CD4-positive, CD25-positive, alpha-beta regulatory T cell (primary cell): ENCODE measurements around the gene ENPP5. TPM values are rescaled to one million over a fixed set of nuclear protein-coding genes. Genes with fewer than 3 reads are reported as not detected.
A peak's percentile ranks its signal among the peaks of the same experiment; 100 is the strongest.
"Not testable (repeated sequence)": the region's sequence is repeated elsewhere in the genome, so short reads cannot be mapped to it uniquely, and the experiment has no call there.

Experiments used
- ATAC-seq, 2 donors: fragments of 150-1000 bp; cut with Tn5 transposase; one replicate each; pipeline ENCODE4 v1.10.0; 2021; ENCODE audit warnings: low read depth in 2 of 2, moderate number of reproducible peaks in 2 of 2, moderate library complexity in 1 of 2
- DNase-seq, 3 donors: peaks; one replicate each; pipeline versions ENCODE4 v3.0.0 to v3.0.0-alpha.2; 2012 to 2022; ENCODE audit warnings: mixed read lengths in 1 of 3
- H3K27ac ChIP-seq: one replicate; pipeline ENCODE4 v1.7.0; 2013; ENCODE audit warnings: mild to moderate bottlenecking, low read length; ENCODE audit not compliant: insufficient read depth, poor library complexity, severe bottlenecking
- H3K27me3 ChIP-seq: one replicate; pipeline ENCODE4 v1.7.0; 2013; ENCODE audit warnings: low read length; ENCODE audit not compliant: control insufficient read depth, insufficient read depth
- H3K36me3 ChIP-seq: one replicate; pipeline ENCODE4 v1.7.0; 2013; ENCODE audit warnings: mild to moderate bottlenecking, low read length, moderate library complexity; ENCODE audit not compliant: control insufficient read depth, insufficient read depth
- H3K4me1 ChIP-seq: 2 replicates; pipeline ENCODE4 v1.7.0; 2013; ENCODE audit warnings: mild to moderate bottlenecking, low read length; ENCODE audit not compliant: insufficient read depth, control insufficient read depth, poor library complexity, severe bottlenecking
- H3K4me3 ChIP-seq: one replicate; pipeline ENCODE4 v1.7.0; 2013; ENCODE audit warnings: low read depth, mild to moderate bottlenecking, low read length, moderate library complexity
- H3K9me3 ChIP-seq, 2 experiments: 1 replicate in 1 of 2; 2 replicates in 1 of 2; pipeline ENCODE4 v1.7.0; 2013; ENCODE audit warnings: low read length in 2 of 2, mild to moderate bottlenecking in 1 of 2, moderate library complexity in 1 of 2; ENCODE audit not compliant: control insufficient read depth in 2 of 2
- H3K27ac Mint-ChIP-seq, 3 donors: one replicate each; pipeline ENCODE4 v1.8.0; 2020 to 2022; ENCODE audit warnings: mild to moderate bottlenecking in 3 of 3, mixed read lengths in 3 of 3, moderate library complexity in 2 of 3
- H3K27me3 Mint-ChIP-seq: one replicate; pipeline ENCODE4 v1.8.0; 2022; ENCODE audit warnings: mild to moderate bottlenecking, mixed read lengths
- H3K36me3 Mint-ChIP-seq: one replicate; pipeline ENCODE4 v1.8.0; 2020; ENCODE audit warnings: mixed read lengths
- H3K4me1 Mint-ChIP-seq, 4 donors: one replicate each; pipeline ENCODE4 v1.8.0; 2020 to 2022; ENCODE audit warnings: mixed read lengths in 4 of 4, mild to moderate bottlenecking in 1 of 4
- H3K4me3 Mint-ChIP-seq, 4 donors: one replicate each; pipeline ENCODE4 v1.8.0; 2020 to 2022; ENCODE audit warnings: mild to moderate bottlenecking in 4 of 4, mixed read lengths in 4 of 4, moderate library complexity in 3 of 4
- H3K9me3 Mint-ChIP-seq, 7 donors: one replicate each; pipeline ENCODE4 v1.8.0; 2020 to 2022; ENCODE audit warnings: mixed read lengths in 7 of 7, mild to moderate bottlenecking in 3 of 7, moderate library complexity in 2 of 7
- polyA plus RNA-seq, 4 donors: library from polyadenylated mRNA; unstranded; fragments of 300-500 nt; fragmentation: Illumina TruSeq; gene quantifications; one replicate each; pipeline ENCODE4 v1.2.3, GENCODE V29; 2021
- total RNA-seq: library from RNA; stranded (reverse); gene quantifications from one replicate; pipeline ENCODE4 v1.2.3, GENCODE V29; 2022

Gene ENPP5
- total and polyA plus RNA-seq, 5 donors from 2014 or later, result 0.14 to 0.20 TPM; not detected in 3

DNA sequence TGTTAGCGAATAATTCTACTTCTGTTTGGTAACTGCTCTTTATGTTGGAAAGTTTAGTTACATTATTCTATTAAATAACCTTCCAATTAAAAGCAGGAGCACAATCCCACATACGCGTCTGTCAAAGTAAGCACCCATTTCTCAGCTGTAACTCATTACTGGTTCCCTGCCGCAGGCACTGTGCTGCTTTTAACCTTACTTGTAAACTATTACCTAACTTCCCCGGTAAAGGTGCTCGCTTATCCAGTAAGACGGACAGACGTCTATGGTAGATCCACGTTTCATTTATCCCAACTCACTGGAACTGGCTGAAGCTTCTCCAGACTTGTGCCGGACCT, 41.5 kb downstream of the ENPP5 start:
- H3K36me3 ChIP-seq, result no peaks in the 10 kb centered on the region
- Mint-ChIP-seq H3K27ac (peak overlapping the region; percentile 86 to 94 (median 92)), H3K36me3 (no peaks in the 10 kb centered on the region), H3K4me1 (peaks cover 4 to 31% (median 30%) of the 10 kb centered on the region in 4 donors), H3K4me3 (peak overlapping the region; percentile 90 to 98 (median 94)), H3K9me3 (peaks cover 0 to 1% (median 0%) of the 10 kb centered on the region in 7 donors), H3K27me3 (no peaks in the 10 kb centered on the region)
- no peak for DNase-seq
- peaks cover 13% of the 10 kb centered on the region for H3K4me1 ChIP-seq
- H3K4me3 ChIP-seq, result peak overlapping the region; percentile 89
- H3K27ac ChIP-seq, result peak overlapping the region; percentile 59
- H3K27me3 ChIP-seq, result peaks cover 2% of the 10 kb centered on the region
- ATAC-seq, result peak; percentile 5 to 10
- H3K9me3 ChIP-seq, result no peaks in the 10 kb centered on the region

GRCh38 chr6:46128476-46128875, 42.3 kb downstream of the ENPP5 start:
- Histone ChIP-seq H3K9me3 (no peaks in the 10 kb centered on the region), H3K36me3 (no peaks in the 10 kb centered on the region), H3K27ac (no peak overlapping the region), H3K4me3 (peak overlapping the region; percentile 89), H3K27me3 (peaks cover 2% of the 10 kb centered on the region), H3K4me1 (peaks cover 13% of the 10 kb centered on the region)
- peak overlapping the region; percentile 90 to 98 (median 94) for H3K4me3 Mint-ChIP-seq
- H3K4me1 Mint-ChIP-seq, result peaks cover 4 to 29% (median 27%) of the 10 kb centered on the region in 4 donors
- H3K27me3 Mint-ChIP-seq, result no peaks in the 10 kb centered on the region
- peaks cover 0 to 1% (median 0%) of the 10 kb centered on the region in 7 donors for H3K9me3 Mint-ChIP-seq
- peak overlapping the region in 1 of 3 donors; percentile 86 for H3K27ac Mint-ChIP-seq
- H3K36me3 Mint-ChIP-seq, result no peaks in the 10 kb centered on the region
- ATAC-seq, result no peak
- no peak for DNase-seq

DNA sequence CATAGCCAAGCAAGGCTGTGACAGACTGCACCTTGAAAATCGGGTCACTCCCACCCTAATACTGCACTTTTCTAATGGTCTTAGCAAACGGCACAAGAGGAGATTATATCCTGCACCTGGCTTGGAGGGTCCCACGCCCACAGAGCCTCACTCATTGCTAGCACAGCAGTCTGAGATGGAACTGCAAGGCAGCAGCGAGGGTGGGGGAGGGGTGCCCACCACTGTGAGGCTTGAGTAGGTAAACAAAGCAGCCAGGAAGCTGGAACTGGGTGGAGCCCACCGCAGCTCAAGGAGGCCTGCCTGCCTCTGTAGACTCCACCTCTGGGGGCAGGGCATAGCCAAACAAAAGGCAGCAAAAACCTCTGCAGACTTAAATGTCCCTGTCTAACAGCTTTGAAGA, 51.1 kb downstream of the ENPP5 start:
- peaks cover 11 to 15% (median 11%) of the 10 kb centered on the region in 4 donors for H3K4me1 Mint-ChIP-seq
- not testable (repeated sequence) for H3K36me3 Mint-ChIP-seq, H3K27ac Mint-ChIP-seq, ATAC-seq, H3K27me3 Mint-ChIP-seq, H3K36me3 ChIP-seq, H3K4me3 ChIP-seq, H3K27me3 ChIP-seq, H3K27ac ChIP-seq, H3K9me3 ChIP-seq, H3K4me1 ChIP-seq
- DNase-seq, result peak in 1 of 3 donors; percentile 42
- peaks cover 0 to 16% (median 1%) of the 10 kb centered on the region in 7 donors for H3K9me3 Mint-ChIP-seq
- peak overlapping the region in 1 of 4 donors; percentile 62 for H3K4me3 Mint-ChIP-seq

- peaks cover 11 to 15% (median 11%) of the 10 kb centered on the region in 4 donors for H3K4me1 Mint-ChIP-seq
- peaks cover 0 to 18% (median 1%) of the 10 kb centered on the region in 7 donors for H3K9me3 Mint-ChIP-seq
- Histone ChIP-seq H3K9me3 (no peaks in the 10 kb centered on the region), H3K36me3 (no peaks in the 10 kb centered on the region), H3K27me3 (no peaks in the 10 kb centered on the region), H3K27ac (no peak overlapping the region), H3K4me1 (no peaks in the 10 kb centered on the region), H3K4me3 (no peak overlapping the region)
- ATAC-seq (no peak), DNase-seq (no peak)
- H3K36me3 Mint-ChIP-seq, result peaks cover 9% of the 10 kb centered on the region
- peak overlapping the region in 1 of 4 donors; percentile 32 for H3K4me3 Mint-ChIP-seq
- no peak overlapping the region for H3K27ac Mint-ChIP-seq
- H3K27me3 Mint-ChIP-seq, result peaks cover 5% of the 10 kb centered on the region
Observed at GRCh38 chr6:46118836-46119235, 51.9 kb downstream of the ENPP5 start.

DNA sequence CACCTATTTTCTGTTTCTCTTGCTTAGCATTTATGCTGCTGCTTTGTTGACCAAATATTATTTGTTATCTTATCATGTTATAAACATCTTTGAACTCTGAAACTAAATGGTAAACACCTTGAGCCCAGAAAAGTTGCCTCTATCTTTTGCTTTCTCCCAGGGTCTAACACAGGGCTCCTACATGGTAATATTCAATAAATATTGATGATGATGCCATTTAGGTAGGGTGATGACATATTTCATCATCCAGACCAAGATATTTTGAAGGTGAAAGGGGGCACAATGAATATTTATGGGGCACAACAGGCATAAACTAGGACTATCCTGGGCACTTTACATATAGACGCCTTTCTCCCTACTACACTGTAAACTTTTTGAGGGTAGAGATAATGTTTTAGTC, 52.6 kb downstream of the ENPP5 start:
- no peaks in the 10 kb centered on the region for H3K4me1 ChIP-seq
- Mint-ChIP-seq H3K27me3 (peaks cover 5% of the 10 kb centered on the region), H3K9me3 (peaks cover 0 to 18% (median 1%) of the 10 kb centered on the region in 7 donors), H3K27ac (no peak overlapping the region), H3K4me1 (peaks cover 11 to 17% (median 13%) of the 10 kb centered on the region in 4 donors), H3K4me3 (no peak overlapping the region), H3K36me3 (peaks cover 10% of the 10 kb centered on the region)
- ATAC-seq (no peak), DNase-seq (no peak)
- no peaks in the 10 kb centered on the region for H3K36me3 ChIP-seq
- no peak overlapping the region for H3K27ac ChIP-seq
- H3K4me3 ChIP-seq, result no peak overlapping the region
- H3K27me3 ChIP-seq, result no peaks in the 10 kb centered on the region
- H3K9me3 ChIP-seq, result no peaks in the 10 kb centered on the region

DNA sequence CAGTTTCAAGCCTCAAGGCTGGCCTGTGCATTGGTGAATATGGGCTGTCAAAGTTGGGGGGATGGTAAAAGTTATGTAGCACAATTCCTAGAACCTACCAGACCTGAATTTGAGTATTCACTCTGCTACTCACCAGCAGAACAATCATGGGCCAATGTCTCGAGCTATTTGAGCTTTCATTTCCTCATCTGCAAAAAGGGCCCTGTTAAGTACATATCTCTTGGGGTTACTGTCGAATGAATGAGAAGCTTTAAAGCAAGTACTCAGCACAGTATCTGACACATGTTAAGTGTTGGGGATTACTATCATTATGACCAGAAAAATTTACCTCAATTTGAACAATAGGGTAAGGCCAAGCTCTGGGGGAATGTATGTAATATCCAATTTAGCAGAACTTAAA, 54.5 kb downstream of the ENPP5 start:
- peaks cover 9 to 19% (median 9%) of the 10 kb centered on the region in 4 donors for H3K4me1 Mint-ChIP-seq

GRCh38 chr6:46115634-46116033, 55.1 kb downstream of the ENPP5 start:
- no peak for DNase-seq
- Histone ChIP-seq H3K36me3 (no peaks in the 10 kb centered on the region), H3K9me3 (no peaks in the 10 kb centered on the region), H3K4me1 (no peaks in the 10 kb centered on the region), H3K4me3 (no peak overlapping the region), H3K27ac (no peak overlapping the region), H3K27me3 (no peaks in the 10 kb centered on the region)
- ATAC-seq, result no peak
- H3K36me3 Mint-ChIP-seq, result peaks cover 4% of the 10 kb centered on the region
- no peak overlapping the region for H3K27ac Mint-ChIP-seq
- H3K27me3 Mint-ChIP-seq, result no peaks in the 10 kb centered on the region
- no peak overlapping the region for H3K4me3 Mint-ChIP-seq
- H3K4me1 Mint-ChIP-seq, result peaks cover 8 to 19% (median 9%) of the 10 kb centered on the region in 4 donors
- peaks cover 0 to 10% (median 1%) of the 10 kb centered on the region in 7 donors for H3K9me3 Mint-ChIP-seq

More for the DNA sequence above, 54.5 kb downstream of the ENPP5 start:
- Histone ChIP-seq H3K36me3 (no peaks in the 10 kb centered on the region), H3K27ac (no peak overlapping the region), H3K27me3 (no peaks in the 10 kb centered on the region), H3K9me3 (no peaks in the 10 kb centered on the region), H3K4me1 (no peaks in the 10 kb centered on the region), H3K4me3 (no peak overlapping the region)
- ATAC-seq, result no peak
- DNase-seq, result no peak
- peaks cover 0 to 11% (median 1%) of the 10 kb centered on the region in 7 donors for H3K9me3 Mint-ChIP-seq
- H3K36me3 Mint-ChIP-seq, result peaks cover 4% of the 10 kb centered on the region
- H3K4me3 Mint-ChIP-seq, result no peak overlapping the region
- H3K27ac Mint-ChIP-seq, result no peak overlapping the region
- H3K27me3 Mint-ChIP-seq, result no peaks in the 10 kb centered on the region

DNA sequence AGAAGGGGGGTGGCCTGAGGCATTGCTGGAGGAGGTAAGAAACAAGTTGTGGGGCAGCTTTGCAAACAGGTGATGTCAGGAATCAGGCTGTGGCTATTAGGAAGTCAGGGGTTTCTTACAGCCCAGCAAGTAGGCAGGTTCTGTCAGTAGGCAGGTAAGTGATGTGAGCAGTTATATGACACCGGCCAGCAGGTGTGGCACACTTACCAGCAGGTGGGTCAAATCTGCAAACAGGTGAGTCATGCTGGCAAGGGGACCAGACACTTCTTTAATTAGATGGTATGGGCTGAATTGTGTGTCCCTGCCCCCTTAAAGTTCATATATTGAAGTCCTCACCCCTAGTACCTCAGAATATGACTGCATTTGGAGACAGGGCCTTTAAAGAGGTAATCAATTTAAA, 57.4 kb downstream of the ENPP5 start:
- Histone ChIP-seq H3K4me3 (no peak overlapping the region), H3K27ac (no peak overlapping the region), H3K4me1 (no peaks in the 10 kb centered on the region), H3K36me3 (no peaks in the 10 kb centered on the region), H3K27me3 (no peaks in the 10 kb centered on the region), H3K9me3 (peaks cover 0 to 3% of the 10 kb centered on the region in 2 experiments)
- H3K36me3 Mint-ChIP-seq, result peaks cover 9% of the 10 kb centered on the region
- H3K9me3 Mint-ChIP-seq, result peaks cover 0 to 11% (median 3%) of the 10 kb centered on the region in 7 donors
- DNase-seq (no peak), ATAC-seq (no peak)
- no peak overlapping the region for H3K27ac Mint-ChIP-seq
- H3K4me1 Mint-ChIP-seq, result peaks cover 0 to 14% (median under 1%) of the 10 kb centered on the region in 4 donors
- H3K27me3 Mint-ChIP-seq, result no peaks in the 10 kb centered on the region
- H3K4me3 Mint-ChIP-seq, result no peak overlapping the region
